GM23248 (cell line): Measurements from ENCODE around the gene MPZL2. TPM values are rescaled to one million over a fixed set of nuclear protein-coding genes. Genes with fewer than 3 reads are reported as not detected.

Experiments
- DNase-seq: peaks from one replicate; pipeline ENCODE4 v3.0.0-alpha.2; 2015
- H2AFZ ChIP-seq: fragments of 200-600 bp; sonication (generic); 2 replicates; pipeline ENCODE4 v1.6.1; 2016; ENCODE audit warnings: antibody characterized with exemption
- H3F3A ChIP-seq: fragments of 200-600 bp; sonication (generic); 2 replicates; pipeline ENCODE4 v1.6.1; 2016; ENCODE audit warnings: mild to moderate bottlenecking, antibody characterized with exemption, mixed run types; ENCODE audit not compliant: insufficient read depth
- H3K27ac ChIP-seq: fragments of 200-600 bp; sonication (generic); 2 replicates; pipeline ENCODE4 v1.5.1; 2016; ENCODE audit warnings: mild to moderate bottlenecking
- H3K27me3 ChIP-seq: fragments of 200-600 bp; sonication (generic); replicated peaks from 2 replicates; pipeline ENCODE4 v1.6.1; 2016; ENCODE audit warnings: mild to moderate bottlenecking; ENCODE audit not compliant: insufficient read depth
- H3K36me3 ChIP-seq: fragments of 200-600 bp; sonication (generic); 2 replicates; pipeline ENCODE4 v1.6.1; 2016; ENCODE audit warnings: low read depth, mild to moderate bottlenecking
- H3K4me1 ChIP-seq: fragments of 200-600 bp; sonication (generic); 2 replicates; pipeline ENCODE4 v1.6.1; 2016; ENCODE audit warnings: mild to moderate bottlenecking; ENCODE audit not compliant: insufficient read depth
- H3K4me2 ChIP-seq: fragments of 200-600 bp; sonication (generic); one replicate; pipeline ENCODE4 v1.6.1; 2016; ENCODE audit warnings: mild to moderate bottlenecking; ENCODE audit not compliant: unreplicated experiment
- H3K4me3 ChIP-seq: fragments of 200-600 bp; sonication (generic); 2 replicates; pipeline ENCODE4 v1.5.1; 2016; ENCODE audit warnings: mild to moderate bottlenecking
- H3K79me2 ChIP-seq: fragments of 200-600 bp; sonication (generic); 2 replicates; pipeline ENCODE4 v1.6.1; 2016; ENCODE audit warnings: mild to moderate bottlenecking; ENCODE audit not compliant: insufficient read depth
- H3K9ac ChIP-seq: fragments of 200-600 bp; sonication (generic); 2 replicates; pipeline ENCODE4 v1.6.1; 2016; ENCODE audit warnings: mild to moderate bottlenecking
- H3K9me2 ChIP-seq: fragments of 200-600 bp; sonication (generic); 2 replicates; pipeline ENCODE4 v1.6.1; 2016; ENCODE audit warnings: mixed run types, mild to moderate bottlenecking, moderate library complexity; ENCODE audit not compliant: insufficient read depth
- H3K9me3 ChIP-seq: fragments of 200-600 bp; sonication (generic); one replicate; pipeline ENCODE4 v1.6.1; 2017; ENCODE audit warnings: low read depth
- H4K20me1 ChIP-seq: fragments of 200-600 bp; sonication (generic); 2 replicates; pipeline ENCODE4 v1.6.0; 2016; ENCODE audit not compliant: insufficient read depth
- EZH2 ChIP-seq: fragments of 200-600 bp; sonication (generic); IDR thresholded peaks from 2 replicates; pipeline ENCODE4 v1.6.1; 2018; ENCODE audit warnings: antibody characterized with exemption, mild to moderate bottlenecking; ENCODE audit not compliant: insufficient read depth, poor library complexity, severe bottlenecking
- EZH2phosphoT487 ChIP-seq: fragments of 200-600 bp; sonication (generic); IDR thresholded peaks from 2 replicates; pipeline ENCODE4 v1.6.1; 2018; ENCODE audit warnings: antibody characterized with exemption, moderate library complexity, mild to moderate bottlenecking, low read depth; ENCODE audit not compliant: insufficient read depth
- whole genome bisulfite sequencing, 2 experiments: methylation state at CpG; one replicate each; pipeline ENCODE4 v1.1.6; 2015 to 2017; ENCODE audit warnings: low lambda C conversion rate in 2 of 2, low coverage in 1 of 2; ENCODE audit errors: missing lambda C conversion rate in 2 of 2; 5-methylcytosine and 5-hydroxymethylcytosine counted together
- in situ Hi-C: fragments of 300-500 bp; cut with MboI; formaldehyde crosslinking; loops from 2 replicates; pipeline ENCODE4 v1.15.0; 2020
- polyA plus RNA-seq: library from polyadenylated mRNA; unstranded; fragments of >200 nt; fragmentation: Nextera tagmentation; extraction: Ambion mirVana; gene quantifications from 2 replicates; pipeline ENCODE4 v1.2.1, GENCODE V29; 2016
- total RNA-seq: library from RNA; depleted of rRNA; stranded (reverse); fragments of >200 nt; shearing (Covaris generic); gene quantifications from 2 replicates; pipeline ENCODE4 v1.2.3, GENCODE V29; 2014

MPZL2 gene
- total and polyA plus RNA-seq, 2 experiments from 2014 or later, result not detected

DNA sequence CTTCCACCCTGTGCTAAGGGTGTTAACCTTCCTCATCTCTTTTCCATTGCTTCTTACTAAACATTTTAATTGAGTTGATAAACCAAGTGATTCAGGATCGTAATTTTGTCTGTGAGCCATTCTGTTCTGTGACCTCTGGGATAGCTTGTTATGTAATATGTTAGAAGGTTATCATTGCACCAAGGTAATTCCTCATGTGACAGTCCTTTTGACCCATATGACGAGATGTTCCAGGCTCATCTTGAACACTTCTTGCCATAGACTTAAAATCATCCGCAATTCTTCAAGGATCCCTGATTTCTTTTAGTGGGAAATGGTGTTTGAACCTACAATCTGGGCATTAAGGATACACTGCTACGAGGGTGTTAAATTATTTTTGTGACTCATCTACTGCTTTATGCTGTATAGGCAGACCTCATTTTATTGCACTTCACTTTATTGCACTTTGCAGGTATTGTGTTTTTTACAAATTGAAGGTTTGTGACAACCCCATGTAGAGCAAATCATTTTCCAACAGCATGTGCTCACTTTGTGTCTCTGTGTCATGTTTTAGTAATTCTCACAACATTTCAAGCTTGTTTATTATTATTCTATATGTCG, 19.0 kb upstream of the MPZL2 start:
- no peak for DNase-seq
- WGBS, 2 experiments, result 39 to 41% methylated on average over 5 of the region's 5 CpGs
- in situ Hi-C loops, result no loop called here

DNA sequence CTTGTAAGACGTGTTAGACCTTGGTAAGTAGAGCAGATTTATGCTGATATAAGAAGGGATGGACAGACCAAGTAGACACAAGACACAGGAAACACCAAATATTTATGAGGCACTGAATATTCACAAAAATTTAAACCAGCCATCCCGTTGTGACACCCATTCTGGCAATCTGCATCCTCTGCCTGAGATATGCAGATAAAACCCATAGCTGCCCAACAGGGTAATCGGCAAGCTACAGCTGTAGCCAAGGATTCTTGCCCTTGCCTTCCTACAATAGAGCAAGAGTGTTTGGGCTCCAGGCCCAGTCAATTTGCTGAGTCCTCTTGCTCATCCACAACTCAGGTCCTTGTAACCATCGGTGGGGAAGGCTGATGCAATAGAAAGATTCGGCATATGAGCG, 18.5 kb upstream of the MPZL2 start:
- WGBS, 2 experiments, result 54 to 56% methylated on average over 6 of the region's 6 CpGs
- no peak overlapping the region for H3K4me2 ChIP-seq
- no peak overlapping the region for H2AFZ ChIP-seq
- H3K4me1 ChIP-seq, result no peaks in the 10 kb centered on the region
- no peak overlapping the region for H3K27ac ChIP-seq
- H3K4me3 ChIP-seq, result no peak overlapping the region
- H3K36me3 ChIP-seq, result no peaks in the 10 kb centered on the region
- no peak overlapping the region for H3K9ac ChIP-seq
- no peaks in the 10 kb centered on the region for H4K20me1 ChIP-seq
- DNase-seq, result no peak
- no peaks in the 10 kb centered on the region for H3K9me2 ChIP-seq
- in situ Hi-C loops, result no loop called here
- no peak for TF ChIP-seq EZH2phosphoT487
- no peak for TF ChIP-seq EZH2
- no peaks in the 10 kb centered on the region for H3K9me3 ChIP-seq
- no peaks in the 10 kb centered on the region for H3F3A ChIP-seq
- H3K27me3 ChIP-seq, result peaks cover 11% of the 10 kb centered on the region
- H3K79me2 ChIP-seq, result no peaks in the 10 kb centered on the region

More for the DNA sequence above, 19.0 kb upstream of the MPZL2 start:
- TF ChIP-seq EZH2phosphoT487 (no peak), EZH2 (no peak)
- Histone ChIP-seq H4K20me1 (no peaks in the 10 kb centered on the region), H3K9me3 (no peaks in the 10 kb centered on the region), H3K4me1 (no peaks in the 10 kb centered on the region), H3K79me2 (no peaks in the 10 kb centered on the region), H3K27ac (no peak overlapping the region), H2AFZ (no peak overlapping the region), H3K36me3 (no peaks in the 10 kb centered on the region), H3K9me2 (no peaks in the 10 kb centered on the region), H3K4me3 (no peak overlapping the region), H3K4me2 (no peak overlapping the region), H3K9ac (no peak overlapping the region), H3K27me3 (peaks cover 16% of the 10 kb centered on the region), H3F3A (no peaks in the 10 kb centered on the region)

DNA sequence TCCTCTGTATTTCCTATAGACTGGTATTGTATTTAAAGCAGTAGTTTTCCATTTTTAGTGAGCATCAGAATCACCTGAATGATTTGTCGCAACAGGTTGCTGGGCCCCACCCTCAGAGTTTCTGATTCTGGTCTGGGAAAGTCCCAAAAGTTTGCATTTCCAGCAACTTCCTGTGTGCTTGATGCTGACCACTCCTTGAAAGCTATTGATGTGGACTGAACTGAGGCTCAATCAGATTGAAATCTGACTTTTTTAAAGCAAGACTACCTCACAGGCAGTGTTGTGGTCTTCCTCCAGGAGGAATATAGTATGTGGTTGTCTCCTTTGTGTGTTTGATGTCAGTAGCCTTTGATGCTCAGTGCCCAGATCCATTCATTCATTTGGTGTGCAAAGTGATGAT, 17.2 kb upstream of the MPZL2 start:
- no peak for DNase-seq
- no peak overlapping the region for H3K4me2 ChIP-seq
- no peaks in the 10 kb centered on the region for H3K4me1 ChIP-seq
- H3K36me3 ChIP-seq, result no peaks in the 10 kb centered on the region
- H3K9me3 ChIP-seq, result no peaks in the 10 kb centered on the region
- H4K20me1 ChIP-seq, result no peaks in the 10 kb centered on the region
- WGBS, 2 experiments, result 79 to 88% methylated on average over 1 of the region's 1 CpG
- in situ Hi-C loops, result no loop called here
- no peak overlapping the region for H2AFZ ChIP-seq
- TF ChIP-seq EZH2phosphoT487, result no peak
- no peak for TF ChIP-seq EZH2
- no peaks in the 10 kb centered on the region for H3K9me2 ChIP-seq
- no peaks in the 10 kb centered on the region for H3K79me2 ChIP-seq
- peaks cover 7% of the 10 kb centered on the region; the same call in 1 of the 2 replicates for H3K27me3 ChIP-seq
- H3K9ac ChIP-seq, result no peak overlapping the region
- no peak overlapping the region for H3K27ac ChIP-seq
- H3K4me3 ChIP-seq, result no peak overlapping the region
- H3F3A ChIP-seq, result no peaks in the 10 kb centered on the region

DNA sequence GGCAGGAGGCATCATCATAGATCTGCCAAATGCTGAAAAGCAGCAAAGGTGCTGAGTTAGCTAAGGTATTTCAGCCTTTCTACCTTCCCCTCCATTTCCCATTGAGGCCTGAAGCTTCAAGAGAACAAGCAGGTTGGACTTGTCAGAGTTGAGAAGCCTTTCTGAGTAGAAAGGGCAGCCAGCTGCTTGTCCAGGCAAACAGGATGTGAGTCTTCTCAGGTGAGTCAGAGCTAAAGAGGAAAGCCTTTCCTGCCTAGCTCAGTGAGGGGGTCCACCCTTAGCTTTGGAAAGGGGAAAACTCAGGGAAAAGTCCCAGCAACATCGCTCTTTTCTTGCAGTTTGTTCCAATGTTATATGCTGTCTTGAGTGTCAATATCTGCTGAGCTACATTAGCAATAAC, 13.2 kb upstream of the MPZL2 start:
- H3K79me2 ChIP-seq, result no peaks in the 10 kb centered on the region
- no peaks in the 10 kb centered on the region for H3F3A ChIP-seq
- H3K9ac ChIP-seq, result no peak overlapping the region
- peak; percentile 36 for DNase-seq
- no peak overlapping the region for H2AFZ ChIP-seq
- no peaks in the 10 kb centered on the region for H4K20me1 ChIP-seq
- no peak overlapping the region for H3K4me2 ChIP-seq
- H3K9me2 ChIP-seq, result no peaks in the 10 kb centered on the region
- no peaks in the 10 kb centered on the region for H3K9me3 ChIP-seq
- TF ChIP-seq EZH2, result no peak
- TF ChIP-seq EZH2phosphoT487, result no peak
- H3K4me1 ChIP-seq, result no peaks in the 10 kb centered on the region
- H3K36me3 ChIP-seq, result no peaks in the 10 kb centered on the region
- H3K27ac ChIP-seq, result no peak overlapping the region
- WGBS, 2 experiments, result 92 to 100% methylated on average over 1 of the region's 1 CpG
- H3K27me3 ChIP-seq, result peaks cover 6% of the 10 kb centered on the region; the same call in 1 of the 2 replicates
- in situ Hi-C loops, result no loop called here
- no peak overlapping the region for H3K4me3 ChIP-seq
